Measurements from ENCODE around the gene COL17A1.

DNA sequence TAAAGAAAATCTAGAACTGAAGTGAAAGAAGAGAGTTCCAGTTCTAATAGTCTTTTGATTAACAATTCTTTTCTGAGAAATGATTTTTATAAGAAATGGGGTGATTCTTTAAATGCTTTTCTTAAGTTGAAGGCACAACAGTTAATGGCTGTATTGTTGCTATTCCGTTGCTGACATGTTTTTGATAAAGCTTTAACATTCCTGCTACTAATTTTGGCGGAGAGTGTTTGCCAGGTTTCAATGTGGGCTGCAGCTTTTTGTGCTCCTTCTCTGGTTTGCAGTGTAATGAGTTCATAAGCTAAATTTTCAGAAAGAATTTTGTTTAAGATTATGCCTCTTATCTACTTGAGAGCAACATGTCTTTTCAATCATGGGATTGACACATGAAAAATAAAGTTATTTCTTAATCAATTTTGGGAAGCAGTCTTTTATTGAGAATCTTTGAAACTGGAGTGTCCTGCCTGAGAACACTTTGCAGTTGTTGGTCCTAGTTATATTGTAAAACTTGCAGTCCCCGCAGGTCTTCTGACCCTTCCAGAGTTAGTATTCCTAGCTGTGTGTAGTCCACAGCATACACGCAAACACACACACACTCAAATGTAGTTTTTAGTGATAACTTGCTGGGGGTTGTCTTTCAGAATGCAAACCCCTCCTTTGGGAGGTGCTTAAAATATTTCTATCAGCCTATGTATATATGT is 56.7 kb downstream of the COL17A1 start:
- TF ChIP-seq, protein P1, sequence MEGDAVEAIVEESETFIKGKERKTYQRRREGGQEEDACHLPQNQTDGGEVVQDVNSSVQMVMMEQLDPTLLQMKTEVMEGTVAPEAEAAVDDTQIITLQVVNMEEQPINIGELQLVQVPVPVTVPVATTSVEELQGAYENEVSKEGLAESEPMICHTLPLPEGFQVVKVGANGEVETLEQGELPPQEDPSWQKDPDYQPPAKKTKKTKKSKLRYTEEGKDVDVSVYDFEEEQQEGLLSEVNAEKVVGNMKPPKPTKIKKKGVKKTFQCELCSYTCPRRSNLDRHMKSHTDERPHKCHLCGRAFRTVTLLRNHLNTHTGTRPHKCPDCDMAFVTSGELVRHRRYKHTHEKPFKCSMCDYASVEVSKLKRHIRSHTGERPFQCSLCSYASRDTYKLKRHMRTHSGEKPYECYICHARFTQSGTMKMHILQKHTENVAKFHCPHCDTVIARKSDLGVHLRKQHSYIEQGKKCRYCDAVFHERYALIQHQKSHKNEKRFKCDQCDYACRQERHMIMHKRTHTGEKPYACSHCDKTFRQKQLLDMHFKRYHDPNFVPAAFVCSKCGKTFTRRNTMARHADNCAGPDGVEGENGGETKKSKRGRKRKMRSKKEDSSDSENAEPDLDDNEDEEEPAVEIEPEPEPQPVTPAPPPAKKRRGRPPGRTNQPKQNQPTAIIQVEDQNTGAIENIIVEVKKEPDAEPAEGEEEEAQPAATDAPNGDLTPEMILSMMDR (conservative IDR thresholded peaks at IDR 0.05; ENCODE audit: low read depth in 2 of 2): no peak
- no peak for TF ChIP-seq EZH2phosphoT487 (IDR thresholded peaks at IDR 0.05; ENCODE audit: unreplicated experiment)
- TF ChIP-seq EZH2 (IDR thresholded peaks at IDR 0.05; ENCODE audit: low read depth, unreplicated experiment): no peak
- TF ChIP-seq POLR2AphosphoS5 (IDR thresholded peaks at IDR 0.05; ENCODE audit: low read depth): no peak
- no peak for TF ChIP-seq JUNB (IDR thresholded peaks at IDR 0.05; ENCODE audit: unreplicated experiment)
- TF ChIP-seq ZNF114 (CRISPR knock-in tag; IDR thresholded peaks at IDR 0.05): no peak
- TF ChIP-seq, protein P2, sequence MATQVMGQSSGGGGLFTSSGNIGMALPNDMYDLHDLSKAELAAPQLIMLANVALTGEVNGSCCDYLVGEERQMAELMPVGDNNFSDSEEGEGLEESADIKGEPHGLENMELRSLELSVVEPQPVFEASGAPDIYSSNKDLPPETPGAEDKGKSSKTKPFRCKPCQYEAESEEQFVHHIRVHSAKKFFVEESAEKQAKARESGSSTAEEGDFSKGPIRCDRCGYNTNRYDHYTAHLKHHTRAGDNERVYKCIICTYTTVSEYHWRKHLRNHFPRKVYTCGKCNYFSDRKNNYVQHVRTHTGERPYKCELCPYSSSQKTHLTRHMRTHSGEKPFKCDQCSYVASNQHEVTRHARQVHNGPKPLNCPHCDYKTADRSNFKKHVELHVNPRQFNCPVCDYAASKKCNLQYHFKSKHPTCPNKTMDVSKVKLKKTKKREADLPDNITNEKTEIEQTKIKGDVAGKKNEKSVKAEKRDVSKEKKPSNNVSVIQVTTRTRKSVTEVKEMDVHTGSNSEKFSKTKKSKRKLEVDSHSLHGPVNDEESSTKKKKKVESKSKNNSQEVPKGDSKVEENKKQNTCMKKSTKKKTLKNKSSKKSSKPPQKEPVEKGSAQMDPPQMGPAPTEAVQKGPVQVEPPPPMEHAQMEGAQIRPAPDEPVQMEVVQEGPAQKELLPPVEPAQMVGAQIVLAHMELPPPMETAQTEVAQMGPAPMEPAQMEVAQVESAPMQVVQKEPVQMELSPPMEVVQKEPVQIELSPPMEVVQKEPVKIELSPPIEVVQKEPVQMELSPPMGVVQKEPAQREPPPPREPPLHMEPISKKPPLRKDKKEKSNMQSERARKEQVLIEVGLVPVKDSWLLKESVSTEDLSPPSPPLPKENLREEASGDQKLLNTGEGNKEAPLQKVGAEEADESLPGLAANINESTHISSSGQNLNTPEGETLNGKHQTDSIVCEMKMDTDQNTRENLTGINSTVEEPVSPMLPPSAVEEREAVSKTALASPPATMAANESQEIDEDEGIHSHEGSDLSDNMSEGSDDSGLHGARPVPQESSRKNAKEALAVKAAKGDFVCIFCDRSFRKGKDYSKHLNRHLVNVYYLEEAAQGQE (IDR thresholded peaks at IDR 0.05; ENCODE audit: unreplicated experiment): no peak
